Skeletal muscle satellite cell (primary cell): ENCODE measurements around the gene PRRC2C.

Experiments used
- H3K27me3 ChIP-seq: 2 replicates; pipeline ENCODE4 v1.7.0; 2013; ENCODE audit warnings: low read length; ENCODE audit not compliant: control insufficient read depth, insufficient read depth
- H3K36me3 ChIP-seq: 2 replicates; pipeline ENCODE4 v1.7.0; 2013; ENCODE audit warnings: mild to moderate bottlenecking, control low read depth, low read length; ENCODE audit not compliant: insufficient read depth
- H3K4me1 ChIP-seq: 2 replicates; pipeline ENCODE4 v1.7.0; 2013; ENCODE audit warnings: low read length; ENCODE audit not compliant: control insufficient read depth, insufficient read depth
- H3K4me2 ChIP-seq: 2 replicates; pipeline ENCODE4 v1.7.0; 2013; ENCODE audit warnings: mild to moderate bottlenecking, low read length
- H3K4me3 ChIP-seq: 2 replicates; pipeline ENCODE4 v1.7.0; 2013; ENCODE audit warnings: low read length
- H3K9ac ChIP-seq: 2 replicates; pipeline ENCODE4 v1.7.0; 2013; ENCODE audit warnings: mild to moderate bottlenecking, low read depth, low read length, moderate library complexity
- H3K9me3 ChIP-seq: replicated peaks from 2 replicates; pipeline ENCODE4 v1.7.0; 2013; ENCODE audit warnings: mild to moderate bottlenecking, control low read depth, low read length

Gene PRRC2C

GRCh38 chr1:171501305-171502024 lies 16.1 kb downstream of the PRRC2C start:
- Histone ChIP-seq H3K36me3 (peaks cover 8% of the 10 kb centered on the region), H3K27me3 (no peaks in the 10 kb centered on the region), H3K4me2 (no peak overlapping the region), H3K4me3 (no peak overlapping the region), H3K4me1 (peaks cover 4% of the 10 kb centered on the region), H3K9ac (no peak overlapping the region), H3K9me3 (no peaks in the 10 kb centered on the region)

GRCh38 chr1:171506525-171507304 lies 21.4 kb downstream of the PRRC2C start:
- Histone ChIP-seq H3K9ac (no peak overlapping the region), H3K9me3 (no peaks in the 10 kb centered on the region), H3K27me3 (no peaks in the 10 kb centered on the region), H3K4me1 (peaks cover 10% of the 10 kb centered on the region), H3K36me3 (peaks cover 4% of the 10 kb centered on the region), H3K4me2 (no peak overlapping the region), H3K4me3 (no peak overlapping the region)

- Histone ChIP-seq H3K4me3 (no peak overlapping the region), H3K36me3 (peaks cover 4% of the 10 kb centered on the region), H3K4me2 (no peak overlapping the region), H3K9me3 (no peaks in the 10 kb centered on the region), H3K4me1 (peaks cover 10% of the 10 kb centered on the region), H3K27me3 (no peaks in the 10 kb centered on the region), H3K9ac (no peak overlapping the region)
Measured at GRCh38 chr1:171507435-171507834, 22.1 kb downstream of the PRRC2C start.

GRCh38 chr1:171509191-171509590 lies 23.9 kb downstream of the PRRC2C start:
- no peaks in the 10 kb centered on the region for H3K27me3 ChIP-seq
- no peak overlapping the region for H3K4me3 ChIP-seq
- H3K9me3 ChIP-seq: no peaks in the 10 kb centered on the region
- peaks cover 5% of the 10 kb centered on the region for H3K36me3 ChIP-seq
- H3K4me1 ChIP-seq: peaks cover 10% of the 10 kb centered on the region
- H3K4me2 ChIP-seq: no peak overlapping the region
- H3K9ac ChIP-seq: no peak overlapping the region

- Histone ChIP-seq H3K4me2 (no peak overlapping the region), H3K36me3 (peaks cover 46% of the 10 kb centered on the region), H3K4me1 (no peaks in the 10 kb centered on the region), H3K4me3 (no peak overlapping the region), H3K9ac (no peak overlapping the region), H3K27me3 (no peaks in the 10 kb centered on the region), H3K9me3 (no peaks in the 10 kb centered on the region)
Measured at GRCh38 chr1:171513743-171514142, 28.4 kb downstream of the PRRC2C start.

GRCh38 chr1:171515299-171515698 lies 30.0 kb downstream of the PRRC2C start:
- no peak overlapping the region for H3K9ac ChIP-seq
- no peak overlapping the region for H3K4me3 ChIP-seq
- H3K36me3 ChIP-seq: peaks cover 58% of the 10 kb centered on the region
- no peak overlapping the region for H3K4me2 ChIP-seq
- H3K9me3 ChIP-seq: no peaks in the 10 kb centered on the region
- no peaks in the 10 kb centered on the region for H3K27me3 ChIP-seq
- no peaks in the 10 kb centered on the region for H3K4me1 ChIP-seq

- H3K36me3 ChIP-seq: peaks cover 58% of the 10 kb centered on the region
- no peaks in the 10 kb centered on the region for H3K27me3 ChIP-seq
- no peak overlapping the region for H3K4me2 ChIP-seq
- H3K9ac ChIP-seq: no peak overlapping the region
- no peak overlapping the region for H3K4me3 ChIP-seq
- H3K4me1 ChIP-seq: no peaks in the 10 kb centered on the region
- H3K9me3 ChIP-seq: no peaks in the 10 kb centered on the region
Measured at GRCh38 chr1:171515741-171516140, 30.4 kb downstream of the PRRC2C start.

- Histone ChIP-seq H3K4me2 (no peak overlapping the region), H3K4me3 (no peak overlapping the region), H3K27me3 (no peaks in the 10 kb centered on the region), H3K9me3 (no peaks in the 10 kb centered on the region), H3K4me1 (no peaks in the 10 kb centered on the region), H3K36me3 (peaks cover 73% of the 10 kb centered on the region), H3K9ac (no peak overlapping the region)
Measured at GRCh38 chr1:171521567-171521966, 36.2 kb downstream of the PRRC2C start.

GRCh38 chr1:171530676-171531075 lies 45.3 kb downstream of the PRRC2C start:
- no peaks in the 10 kb centered on the region for H3K27me3 ChIP-seq
- no peak overlapping the region for H3K9ac ChIP-seq
- no peak overlapping the region for H3K4me2 ChIP-seq
- H3K9me3 ChIP-seq: no peaks in the 10 kb centered on the region
- H3K4me1 ChIP-seq: no peaks in the 10 kb centered on the region
- H3K4me3 ChIP-seq: no peak overlapping the region
- H3K36me3 ChIP-seq: peaks cover 60% of the 10 kb centered on the region

GRCh38 chr1:171532520-171532919 lies 47.2 kb downstream of the PRRC2C start:
- H3K4me3 ChIP-seq: no peak overlapping the region
- peaks cover 75% of the 10 kb centered on the region for H3K36me3 ChIP-seq
- no peak overlapping the region for H3K9ac ChIP-seq
- no peaks in the 10 kb centered on the region for H3K9me3 ChIP-seq
- H3K4me2 ChIP-seq: no peak overlapping the region
- no peaks in the 10 kb centered on the region for H3K4me1 ChIP-seq
- H3K27me3 ChIP-seq: no peaks in the 10 kb centered on the region

- no peak overlapping the region for H3K9ac ChIP-seq
- H3K4me3 ChIP-seq: no peak overlapping the region
- H3K9me3 ChIP-seq: no peaks in the 10 kb centered on the region
- no peaks in the 10 kb centered on the region for H3K4me1 ChIP-seq
- no peaks in the 10 kb centered on the region for H3K27me3 ChIP-seq
- H3K4me2 ChIP-seq: no peak overlapping the region
- peaks cover 75% of the 10 kb centered on the region for H3K36me3 ChIP-seq
Measured at GRCh38 chr1:171545523-171545922, 60.2 kb downstream of the PRRC2C start.

GRCh38 chr1:171550050-171550449 lies 64.7 kb downstream of the PRRC2C start:
- H3K9me3 ChIP-seq: no peaks in the 10 kb centered on the region
- H3K9ac ChIP-seq: no peak overlapping the region
- no peaks in the 10 kb centered on the region for H3K4me1 ChIP-seq
- no peak overlapping the region for H3K4me3 ChIP-seq
- peaks cover 43% of the 10 kb centered on the region for H3K36me3 ChIP-seq
- no peaks in the 10 kb centered on the region for H3K27me3 ChIP-seq
- no peak overlapping the region for H3K4me2 ChIP-seq
